Measurements from ENCODE around the gene CDK14. TPM values are rescaled to one million over a fixed set of nuclear protein-coding genes. Genes with fewer than 3 reads are reported as not detected.

The CDK14 gene
- polyA plus RNA-seq, 3 donors: 1.7 to 2.5 (median 2.1) TPM

DNA sequence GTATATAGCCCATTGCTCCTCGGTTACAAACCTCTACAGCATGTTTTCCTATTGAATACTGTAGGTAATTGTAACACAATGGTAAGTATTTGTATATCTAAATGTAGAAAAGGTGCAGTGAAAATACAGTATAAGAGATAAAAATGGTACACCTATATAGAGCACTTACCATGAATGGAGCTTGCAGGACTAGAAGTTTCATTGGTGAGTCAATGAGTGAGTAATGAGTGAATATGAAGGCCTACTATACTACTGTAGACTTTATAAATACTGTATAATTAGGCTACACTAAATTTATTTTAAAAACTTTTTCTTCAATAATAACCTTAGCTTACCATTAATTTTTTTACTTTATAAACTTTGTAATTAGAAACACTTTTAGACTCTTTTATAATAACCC, 239.7 kb downstream of the CDK14 start:
- Histone ChIP-seq H3K79me2 (ENCODE audit: insufficient read depth, low read length) (no peaks in the 10 kb centered on the region), H3K27me3 (ENCODE audit: control insufficient read depth in 2 of 2, insufficient read depth in 2 of 2, low read length in 2 of 2) (no peaks in the 10 kb centered on the region), H2AFZ (ENCODE audit: insufficient read depth, low read depth, low read length, poor library complexity, severe bottlenecking) (no peak overlapping the region), H4K20me1 (ENCODE audit: insufficient read depth, low read length) (no peaks in the 10 kb centered on the region), H3K36me3 (replicated peaks in 1 of 2; ENCODE audit: control insufficient read depth in 1 of 2, insufficient read depth in 2 of 2, low read length in 2 of 2) (no peaks in the 10 kb centered on the region), H3K4me2 (replicated peaks; ENCODE audit: extremely low read depth, low read length, poor library complexity, severe bottlenecking) (no peak overlapping the region), H3K4me3 (replicated peaks in 1 of 3; ENCODE audit: low read depth in 2 of 3, low read length in 3 of 3) (no peak overlapping the region), H3K27ac (ENCODE audit: low read depth in 1 of 2, low read length in 2 of 2) (no peak overlapping the region), H3K4me1 (ENCODE audit: control insufficient read depth in 1 of 2, insufficient read depth in 2 of 2, low read length in 2 of 2) (no peaks in the 10 kb centered on the region), H3K9ac (ENCODE audit: insufficient read depth, low read length, poor library complexity, severe bottlenecking) (no peak overlapping the region), H3K9me3 (replicated peaks in 1 of 2; ENCODE audit: control insufficient read depth in 1 of 2, insufficient read depth in 1 of 2, low read length in 2 of 2) (peaks cover 18 to 21% of the 10 kb centered on the region in 2 donors)
- Mint-ChIP-seq H3K36me3 (peaks cover 4% of the 10 kb centered on the region in 2 donors), H3K27me3 (ENCODE audit: low read depth in 3 of 3) (peaks cover 0 to 1% (median 0%) of the 10 kb centered on the region in 3 donors), H3K9me3 (peaks cover 14 to 31% (median 20%) of the 10 kb centered on the region in 7 donors), H3K4me3 (no peak overlapping the region), H3K4me1 (no peaks in the 10 kb centered on the region), H3K27ac (no peak overlapping the region)
- WGBS (ENCODE audit: insufficient coverage): no CpG with 5 or more reads among the region's 1 CpG
- TF ChIP-seq, protein P1, sequence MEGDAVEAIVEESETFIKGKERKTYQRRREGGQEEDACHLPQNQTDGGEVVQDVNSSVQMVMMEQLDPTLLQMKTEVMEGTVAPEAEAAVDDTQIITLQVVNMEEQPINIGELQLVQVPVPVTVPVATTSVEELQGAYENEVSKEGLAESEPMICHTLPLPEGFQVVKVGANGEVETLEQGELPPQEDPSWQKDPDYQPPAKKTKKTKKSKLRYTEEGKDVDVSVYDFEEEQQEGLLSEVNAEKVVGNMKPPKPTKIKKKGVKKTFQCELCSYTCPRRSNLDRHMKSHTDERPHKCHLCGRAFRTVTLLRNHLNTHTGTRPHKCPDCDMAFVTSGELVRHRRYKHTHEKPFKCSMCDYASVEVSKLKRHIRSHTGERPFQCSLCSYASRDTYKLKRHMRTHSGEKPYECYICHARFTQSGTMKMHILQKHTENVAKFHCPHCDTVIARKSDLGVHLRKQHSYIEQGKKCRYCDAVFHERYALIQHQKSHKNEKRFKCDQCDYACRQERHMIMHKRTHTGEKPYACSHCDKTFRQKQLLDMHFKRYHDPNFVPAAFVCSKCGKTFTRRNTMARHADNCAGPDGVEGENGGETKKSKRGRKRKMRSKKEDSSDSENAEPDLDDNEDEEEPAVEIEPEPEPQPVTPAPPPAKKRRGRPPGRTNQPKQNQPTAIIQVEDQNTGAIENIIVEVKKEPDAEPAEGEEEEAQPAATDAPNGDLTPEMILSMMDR (IDR thresholded peaks at IDR 0.05): no peak
- intact Hi-C loops (cut with micrococcal nuclease): no loop called here
- DNase-seq: no peak

DNA sequence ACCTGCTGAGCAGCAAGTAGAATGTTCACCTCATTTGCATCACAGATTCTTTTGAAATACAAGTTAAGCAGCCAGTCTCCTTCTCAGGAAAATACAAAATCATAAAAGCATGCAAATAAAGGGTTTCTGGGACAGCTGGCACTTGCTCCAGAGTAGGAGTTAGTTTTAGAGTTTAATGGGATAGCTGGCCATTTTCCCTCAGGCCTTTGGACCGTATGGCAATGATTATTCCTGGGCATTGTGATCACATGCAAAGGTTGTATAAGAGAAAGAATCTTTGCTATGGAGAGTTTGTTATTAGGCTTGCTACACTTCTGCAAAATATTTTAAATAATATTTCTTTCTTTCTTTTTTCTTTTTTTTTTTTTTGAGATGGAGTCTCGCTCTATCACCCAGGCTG, 240.8 kb downstream of the CDK14 start:
- H3K36me3 Mint-ChIP-seq: peaks cover 4% of the 10 kb centered on the region in 2 donors

More for the DNA sequence above, 240.8 kb downstream of the CDK14 start:
- DNase-seq: no peak
- Histone ChIP-seq H3K36me3 (replicated peaks in 1 of 2; ENCODE audit: control insufficient read depth in 1 of 2, insufficient read depth in 2 of 2, low read length in 2 of 2) (no peaks in the 10 kb centered on the region), H3K79me2 (ENCODE audit: insufficient read depth, low read length) (no peaks in the 10 kb centered on the region), H3K27me3 (ENCODE audit: control insufficient read depth in 2 of 2, insufficient read depth in 2 of 2, low read length in 2 of 2) (no peaks in the 10 kb centered on the region), H3K9ac (ENCODE audit: insufficient read depth, low read length, poor library complexity, severe bottlenecking) (no peak overlapping the region), H3K4me2 (replicated peaks; ENCODE audit: extremely low read depth, low read length, poor library complexity, severe bottlenecking) (no peak overlapping the region), H3K9me3 (replicated peaks in 1 of 2; ENCODE audit: control insufficient read depth in 1 of 2, insufficient read depth in 1 of 2, low read length in 2 of 2) (peaks cover 18 to 21% of the 10 kb centered on the region in 2 donors), H2AFZ (ENCODE audit: insufficient read depth, low read depth, low read length, poor library complexity, severe bottlenecking) (no peak overlapping the region), H3K27ac (ENCODE audit: low read depth in 1 of 2, low read length in 2 of 2) (no peak overlapping the region), H3K4me3 (replicated peaks in 1 of 3; ENCODE audit: low read depth in 2 of 3, low read length in 3 of 3) (no peak overlapping the region), H3K4me1 (ENCODE audit: control insufficient read depth in 1 of 2, insufficient read depth in 2 of 2, low read length in 2 of 2) (no peaks in the 10 kb centered on the region), H4K20me1 (ENCODE audit: insufficient read depth, low read length) (no peaks in the 10 kb centered on the region)
- Mint-ChIP-seq H3K27ac (no peak overlapping the region), H3K27me3 (ENCODE audit: low read depth in 3 of 3) (no peaks in the 10 kb centered on the region), H3K4me1 (no peaks in the 10 kb centered on the region), H3K9me3 (peaks cover 14 to 28% (median 19%) of the 10 kb centered on the region in 7 donors), H3K4me3 (no peak overlapping the region)
- no CpG with 5 or more reads among the region's 2 CpGs for WGBS (ENCODE audit: insufficient coverage)
- intact Hi-C loops (cut with micrococcal nuclease): no loop called here
- TF ChIP-seq, protein P1 (IDR thresholded peaks at IDR 0.05): no peak
